Stimulated activated CD4-positive, alpha-beta T cell treated with anti-CD3 and anti-CD28 coated beads, Interleukin-4, amount 100 ng/mL, for 1 hour (primary cell): ENCODE results near the gene NPAS2.

Experiments used
- DNase-seq: peaks from one replicate; pipeline ENCODE4 v3.0.0-alpha.2; 2020

NPAS2 gene

GRCh38 chr2:100799686-100800085 is 20.3 kb upstream of the NPAS2 start:
- DNase-seq: no peak

DNA sequence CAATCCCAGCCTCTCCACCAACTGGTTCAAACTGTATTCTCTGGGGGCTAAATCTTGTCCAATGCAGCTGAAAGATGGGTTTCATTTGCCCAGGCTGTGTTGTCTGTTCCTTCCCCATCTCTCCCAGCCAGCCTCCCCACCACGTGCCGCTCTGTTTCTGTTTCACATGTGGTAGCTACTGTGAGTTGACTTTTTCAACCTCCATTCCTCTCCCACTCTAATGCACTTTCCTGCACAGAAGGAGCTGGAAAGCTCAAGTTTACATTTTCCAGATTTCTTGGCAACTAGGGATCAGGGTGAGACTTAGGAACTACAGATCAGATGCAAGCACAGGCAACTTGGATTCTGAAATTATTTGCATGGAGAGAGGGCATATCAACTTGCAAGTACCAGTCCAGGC is 19.0 kb upstream of the NPAS2 start:
- no peak for DNase-seq

- no peak for DNase-seq
These were observed 18.5 kb upstream of the NPAS2 start for GRCh38 chr2:100801402-100801801.

GRCh38 chr2:100802066-100802465 is 17.9 kb upstream of the NPAS2 start:
- DNase-seq: no peak

GRCh38 chr2:100803334-100803733 is 16.6 kb upstream of the NPAS2 start:
- no peak for DNase-seq

GRCh38 chr2:100806550-100806949 is 13.4 kb upstream of the NPAS2 start:
- no peak for DNase-seq

DNA sequence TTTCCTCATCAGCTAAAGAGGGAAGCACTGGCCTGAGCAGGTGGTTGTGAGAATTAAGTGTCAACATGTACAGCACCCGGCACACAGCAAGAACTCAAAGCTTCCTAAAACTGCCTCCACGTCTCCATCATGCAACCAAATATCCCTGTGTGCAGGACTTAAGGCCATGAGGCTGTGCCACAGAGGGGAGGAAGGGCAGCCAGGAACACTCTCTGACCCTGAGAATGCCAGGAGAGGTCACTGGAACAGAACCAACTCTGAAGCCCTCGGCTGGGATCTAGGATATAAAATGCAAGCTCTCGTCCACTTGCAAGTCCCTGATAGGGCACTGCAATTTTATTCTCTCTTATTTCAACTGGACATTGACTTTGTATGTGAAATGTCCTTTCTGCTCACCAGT is 12.2 kb upstream of the NPAS2 start:
- no peak for DNase-seq

GRCh38 chr2:100808582-100808981 is 11.4 kb upstream of the NPAS2 start:
- no peak for DNase-seq

DNA sequence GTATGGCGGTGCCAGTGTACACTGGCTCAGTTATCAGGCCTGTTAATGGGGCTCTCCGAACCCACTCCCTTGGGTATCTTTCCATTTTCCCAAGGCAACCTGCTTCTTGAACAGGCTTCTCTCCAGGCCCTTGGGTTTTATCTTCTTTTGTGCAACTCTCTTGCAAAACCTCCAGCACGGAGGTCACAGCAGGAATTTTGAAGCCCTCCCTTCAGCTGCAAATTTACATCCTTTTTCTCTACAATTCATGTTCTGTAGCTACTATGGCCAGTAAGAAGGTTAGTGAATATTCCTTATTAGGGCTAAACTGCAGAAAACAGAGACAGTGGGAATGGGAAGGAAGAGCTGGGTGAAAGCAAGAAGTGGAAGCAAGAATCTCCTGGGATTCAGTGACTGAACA is 10.4 kb upstream of the NPAS2 start:
- DNase-seq: no peak

DNA sequence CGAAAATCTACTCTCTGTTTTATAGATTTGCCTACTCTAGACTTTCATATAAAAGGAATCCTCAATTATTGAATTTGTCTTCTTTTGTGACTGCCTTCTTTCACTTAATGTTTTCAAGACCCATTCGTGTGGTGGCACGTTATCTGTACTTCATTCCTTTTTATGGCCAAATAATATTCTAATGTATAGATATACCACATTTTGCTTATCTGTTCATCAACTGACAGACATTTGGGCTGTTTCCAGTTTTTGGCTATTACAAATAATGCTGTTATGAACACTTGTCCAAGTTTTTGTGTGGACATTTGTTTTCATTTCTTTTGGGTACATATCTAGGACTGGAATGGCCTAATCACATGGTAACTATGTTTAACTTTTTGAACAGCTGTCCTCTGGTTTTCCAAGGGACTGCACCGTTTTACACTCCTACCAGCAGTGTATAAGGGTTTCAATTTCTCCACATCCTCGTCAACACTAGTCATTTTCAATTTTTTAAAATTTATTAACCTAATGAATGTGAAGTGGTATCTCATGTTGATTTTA is 9.3 kb upstream of the NPAS2 start:
- DNase-seq: no peak

GRCh38 chr2:100812116-100812515 is 7.8 kb upstream of the NPAS2 start:
- no peak for DNase-seq

GRCh38 chr2:100812573-100812972 is 7.4 kb upstream of the NPAS2 start:
- DNase-seq: no peak

DNA sequence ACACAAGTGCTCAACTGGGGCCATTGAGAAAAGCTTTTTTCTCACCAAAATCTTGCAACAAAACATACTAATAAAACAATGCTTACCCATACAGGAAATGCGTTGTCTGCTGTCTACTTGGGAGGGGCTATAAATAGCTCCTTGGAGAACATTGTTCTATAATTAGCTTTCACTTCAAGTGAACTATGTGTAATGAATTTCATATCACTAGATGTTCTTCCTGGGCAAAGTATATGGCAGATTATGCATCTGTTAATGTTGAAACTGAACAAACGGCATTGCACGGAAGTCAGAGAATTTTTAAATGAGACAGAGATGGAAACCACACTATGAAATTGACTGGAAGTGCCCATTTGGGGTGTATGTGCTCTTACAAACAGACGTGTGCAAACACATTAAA is 6.4 kb upstream of the NPAS2 start:
- DNase-seq: no peak

DNA sequence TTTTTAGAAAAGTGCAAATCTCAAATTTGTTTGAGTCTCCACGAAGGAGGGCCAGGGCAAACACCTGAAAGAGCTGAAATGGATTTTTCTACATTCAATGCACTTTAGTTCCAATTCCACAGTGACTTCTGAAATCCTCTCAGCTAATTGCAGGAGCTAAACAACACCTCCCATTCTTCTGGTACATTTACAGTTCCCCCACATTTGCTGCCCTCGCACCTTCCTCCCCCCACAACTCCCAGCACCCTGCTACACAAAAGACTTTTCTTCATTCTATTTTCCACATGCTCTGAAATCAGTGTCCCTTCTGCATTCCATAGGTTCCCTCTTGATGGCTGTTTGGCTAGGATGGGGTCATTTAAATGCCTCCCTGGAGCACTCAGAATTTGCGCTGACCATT is 5.9 kb upstream of the NPAS2 start:
- no peak for DNase-seq

- no peak for DNase-seq
These were observed 5.5 kb upstream of the NPAS2 start for GRCh38 chr2:100814453-100814852.

- DNase-seq: no peak
These were observed 2.5 kb upstream of the NPAS2 start for GRCh38 chr2:100817388-100817985.

GRCh38 chr2:100818003-100818605 is 1.8 kb upstream of the NPAS2 start:
- no peak for DNase-seq

DNA sequence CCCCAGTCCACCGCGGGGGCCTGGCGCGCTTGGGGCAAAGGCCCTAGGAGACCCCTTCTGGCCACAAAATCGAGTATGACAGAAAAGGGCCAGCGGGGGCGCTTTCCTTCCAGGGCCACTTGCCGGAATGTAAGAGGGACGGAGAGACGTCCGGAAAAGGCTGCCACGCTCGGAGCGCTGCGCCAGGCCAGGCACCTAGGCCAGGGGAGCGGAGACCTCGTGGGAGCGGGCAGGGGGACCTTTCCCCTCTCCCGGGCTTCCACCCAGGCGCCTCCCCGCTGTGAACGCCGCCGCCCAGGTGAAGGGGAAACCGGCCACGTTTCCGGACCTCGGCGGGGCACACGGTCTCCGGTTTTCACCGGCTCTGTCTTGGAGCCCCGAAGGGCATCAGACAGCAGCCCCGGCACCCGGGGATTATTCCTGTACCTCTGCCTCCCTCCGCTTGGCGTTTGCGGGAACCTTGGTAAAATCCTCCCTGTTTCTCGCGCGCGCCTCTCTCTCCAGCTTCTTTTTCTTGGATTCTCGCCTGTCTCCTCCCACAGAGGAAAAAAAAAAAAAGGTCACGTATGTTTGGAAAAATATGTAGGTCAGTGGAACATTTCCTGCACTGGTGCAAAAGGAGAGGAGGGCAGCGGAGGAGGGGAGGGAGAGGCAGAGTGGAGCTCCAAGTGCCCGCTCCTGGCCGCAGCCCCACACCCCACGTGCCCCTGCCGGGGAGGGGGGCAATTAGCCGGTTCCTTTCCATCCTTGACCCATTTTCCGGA is 1.2 kb upstream of the NPAS2 start:
- DNase-seq: peak; percentile 21

DNA sequence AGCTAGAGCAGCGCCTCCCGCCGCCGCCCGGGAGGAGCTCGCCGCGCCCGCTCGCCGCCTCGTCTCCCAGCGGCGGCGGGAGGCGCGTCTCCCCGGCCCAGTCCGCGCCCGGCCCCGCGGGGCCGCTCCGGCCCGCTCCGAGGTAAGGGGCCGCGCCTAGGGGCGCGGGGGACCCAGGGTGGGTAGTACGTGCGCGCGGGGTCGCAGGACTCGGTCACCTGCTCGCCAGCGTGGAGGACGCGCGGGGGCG is 259 bp downstream of the NPAS2 start:
- no peak for DNase-seq

DNA sequence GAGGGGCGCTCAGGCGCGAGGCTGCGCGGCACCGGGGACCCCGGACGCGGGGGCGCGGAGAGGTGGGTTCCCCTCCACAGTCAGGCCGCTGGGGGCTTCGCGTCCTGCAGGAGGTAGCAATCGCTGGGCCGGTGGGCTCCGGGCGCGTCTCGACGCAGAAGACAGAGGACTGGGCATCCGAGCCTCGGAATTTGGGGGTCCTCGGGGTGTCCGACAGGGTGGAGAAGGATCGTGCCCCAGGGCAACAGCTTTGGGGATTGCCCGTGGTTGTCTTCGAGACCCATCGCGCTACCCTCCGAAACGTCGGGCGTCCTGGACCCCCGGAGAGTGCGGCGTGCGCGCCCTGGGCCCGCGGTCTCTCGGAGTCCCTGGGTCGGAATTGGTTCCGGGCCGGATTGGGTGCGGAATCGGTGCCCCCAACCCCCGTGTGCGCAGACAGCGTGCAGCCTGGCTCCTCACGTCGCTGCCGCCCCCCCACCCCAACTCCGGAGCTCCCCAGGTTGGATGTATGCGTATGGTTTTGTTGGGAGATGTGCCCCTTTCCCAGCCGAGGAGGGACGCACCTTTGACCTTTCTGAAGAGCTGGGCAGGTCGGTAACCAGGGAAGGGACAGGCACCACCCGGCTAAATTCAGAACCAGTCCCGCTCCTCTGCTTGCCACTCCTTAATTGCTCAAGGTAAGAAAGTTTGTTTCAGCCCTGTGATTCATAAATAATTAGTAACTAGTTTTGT is 750 bp downstream of the NPAS2 start:
- DNase-seq: peak; percentile 28

DNA sequence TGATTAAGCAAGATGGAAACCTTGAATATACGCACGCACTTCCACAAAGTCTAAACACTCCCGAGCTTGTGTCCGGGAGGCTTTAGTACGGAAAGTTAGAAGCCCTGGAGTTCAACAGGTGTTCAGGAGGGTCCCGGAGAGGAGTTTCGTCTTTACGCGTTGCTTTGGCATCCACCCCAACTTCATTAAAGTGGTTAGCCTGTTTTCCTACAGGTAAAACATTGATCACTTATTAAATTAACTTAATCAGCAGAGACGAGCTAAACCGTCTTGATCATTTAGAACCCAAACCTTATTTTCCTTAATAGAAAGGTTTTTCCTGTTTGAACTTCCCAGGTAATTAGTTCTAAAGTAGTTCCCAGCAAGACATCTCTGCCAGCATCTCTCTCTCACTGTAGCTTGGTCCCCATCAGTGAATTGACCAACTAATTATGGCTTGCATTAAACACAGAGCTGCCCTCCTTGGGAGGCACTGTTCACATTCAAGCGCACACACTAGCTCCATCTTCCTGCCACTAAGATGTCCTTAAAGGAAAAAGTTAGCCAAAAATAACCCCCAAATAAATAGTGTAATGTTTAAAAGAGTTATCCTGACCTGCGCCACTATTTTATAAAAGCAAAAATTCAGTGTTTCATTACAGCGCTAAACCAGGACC is 1.4 kb downstream of the NPAS2 start:
- no peak for DNase-seq

GRCh38 chr2:100821911-100822265 is 1.9 kb downstream of the NPAS2 start:
- no peak for DNase-seq

GRCh38 chr2:100822587-100823248 is 2.8 kb downstream of the NPAS2 start:
- no peak for DNase-seq
